ENCODE measurements around the gene ARL15.

ARL15 gene

DNA sequence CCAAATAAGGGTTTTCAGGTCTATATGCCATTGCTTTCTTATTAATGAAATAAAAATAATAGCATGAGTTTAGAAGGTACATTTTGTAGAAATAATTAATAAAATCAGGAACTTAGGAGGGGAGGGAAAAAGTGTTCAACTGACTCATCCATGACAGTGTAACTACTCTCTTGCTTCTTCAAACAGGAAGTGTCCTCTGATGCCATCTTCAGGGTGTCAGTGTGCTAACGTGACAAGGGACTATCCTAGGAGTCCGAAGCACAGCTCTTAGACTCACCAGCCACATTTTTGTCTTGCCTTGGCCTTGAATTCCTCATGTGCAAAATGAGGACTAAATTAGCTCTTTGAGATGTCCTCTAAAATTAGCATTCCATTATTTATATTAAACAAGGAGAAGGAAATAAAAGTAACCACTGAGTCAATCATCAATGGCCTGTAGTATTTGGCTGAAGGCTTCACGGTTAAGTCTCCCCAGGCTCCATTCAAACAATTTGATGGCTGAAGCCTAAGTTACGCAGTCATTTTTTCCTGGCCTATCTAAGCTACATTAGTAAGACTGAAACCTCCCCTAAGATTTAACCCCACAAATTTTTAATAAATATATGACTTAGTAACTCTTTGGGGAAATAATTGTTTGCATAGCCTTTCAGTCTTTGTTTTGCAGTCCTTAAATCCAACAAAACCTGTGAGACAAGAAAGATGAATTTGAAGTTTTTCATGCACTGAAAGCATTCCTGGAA, 151.1 kb downstream of the ARL15 start:
- no peak overlapping the region for H3K27ac ChIP-seq (ENCODE audit: low read length)
- H3K9ac ChIP-seq (ENCODE audit: low read depth, low read length): no peak overlapping the region
- no peak overlapping the region for H3K4me3 ChIP-seq (ENCODE audit: low read length)
- H3K36me3 ChIP-seq (ENCODE audit: insufficient read depth, low read depth, low read length): no peaks in the 10 kb centered on the region
- H3K9me3 ChIP-seq (ENCODE audit: insufficient read depth, low read depth, low read length): no peaks in the 10 kb centered on the region
- H3K4me1 ChIP-seq (ENCODE audit: insufficient read depth, low read length): no peaks in the 10 kb centered on the region
- H3K27me3 ChIP-seq (ENCODE audit: insufficient read depth, low read length): no peaks in the 10 kb centered on the region

DNA sequence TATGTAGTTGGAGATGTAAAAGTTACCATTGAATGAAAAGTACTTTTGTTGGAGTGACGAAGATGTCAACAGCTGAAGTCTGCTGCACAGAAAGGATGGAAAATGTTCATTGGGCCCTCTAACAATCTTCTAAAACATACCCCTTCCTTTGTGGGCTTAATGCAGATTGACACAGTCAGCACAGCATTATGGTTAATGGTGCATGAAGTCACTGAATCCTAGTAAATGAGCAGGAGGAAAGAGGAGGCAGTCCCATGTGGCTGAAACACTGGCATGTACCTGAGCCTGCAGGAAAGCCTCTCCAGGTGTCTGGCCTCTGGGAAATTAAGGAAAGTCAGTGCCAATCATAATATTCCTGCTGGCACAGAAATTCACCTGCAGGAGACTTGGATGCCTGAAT, 153.8 kb downstream of the ARL15 start:
- no peak overlapping the region for H3K9ac ChIP-seq (ENCODE audit: low read depth, low read length)
- H3K9me3 ChIP-seq (ENCODE audit: insufficient read depth, low read depth, low read length): no peaks in the 10 kb centered on the region
- no peaks in the 10 kb centered on the region for H3K4me1 ChIP-seq (ENCODE audit: insufficient read depth, low read length)
- no peaks in the 10 kb centered on the region for H3K27me3 ChIP-seq (ENCODE audit: insufficient read depth, low read length)
- H3K36me3 ChIP-seq (ENCODE audit: insufficient read depth, low read depth, low read length): no peaks in the 10 kb centered on the region
- no peak overlapping the region for H3K27ac ChIP-seq (ENCODE audit: low read length)
- H3K4me3 ChIP-seq (ENCODE audit: low read length): no peak overlapping the region

DNA sequence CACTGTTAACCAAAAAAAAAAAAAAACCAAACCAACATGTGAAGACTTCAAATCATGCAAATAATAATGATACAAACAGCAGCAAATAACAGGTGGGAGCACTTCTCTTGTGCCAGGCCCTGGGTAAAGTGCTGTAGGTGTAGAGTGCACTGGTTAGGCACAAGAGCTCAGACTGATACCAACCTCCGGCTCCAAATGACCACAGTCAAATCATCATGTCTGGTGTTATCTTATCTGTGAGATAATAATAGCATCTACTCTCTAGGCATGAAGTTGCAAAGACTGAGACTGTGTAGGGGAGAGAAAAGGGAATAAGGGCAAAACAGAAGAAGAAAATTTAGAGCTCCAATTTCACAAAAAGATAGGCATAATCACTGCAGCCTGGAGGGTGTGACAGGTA, 159.5 kb downstream of the ARL15 start:
- H3K9me3 ChIP-seq (ENCODE audit: insufficient read depth, low read depth, low read length): no peaks in the 10 kb centered on the region

DNA sequence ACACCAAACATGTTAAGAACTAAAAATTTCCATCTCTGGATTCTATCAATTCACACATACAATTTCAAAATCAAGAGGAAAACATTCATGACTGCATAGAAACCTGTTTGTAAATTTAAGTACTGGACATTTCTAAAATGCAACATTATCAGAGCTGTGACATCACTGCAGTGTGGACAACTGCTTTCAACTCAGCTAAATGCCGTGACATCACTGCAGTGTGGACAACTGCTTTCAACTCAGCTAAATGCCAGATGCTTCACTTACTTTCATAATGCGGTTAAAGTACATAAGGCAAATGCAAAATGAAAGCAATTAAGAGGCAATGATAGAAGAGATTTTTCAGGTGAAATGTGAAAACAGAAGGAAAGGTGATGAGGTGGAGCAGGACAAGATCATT, 161.5 kb downstream of the ARL15 start:
- no peak overlapping the region for H3K4me3 ChIP-seq (ENCODE audit: low read length)
- H3K9me3 ChIP-seq (ENCODE audit: insufficient read depth, low read depth, low read length): no peaks in the 10 kb centered on the region
- H3K4me1 ChIP-seq (ENCODE audit: insufficient read depth, low read length): 0 out of 2 replicates have a peak, but pooled peaks cover 4% of the 10 kb centered on the region
- no peak overlapping the region for H3K9ac ChIP-seq (ENCODE audit: low read depth, low read length)
- H3K27ac ChIP-seq (ENCODE audit: low read length): no peak overlapping the region
- no peaks in the 10 kb centered on the region for H3K27me3 ChIP-seq (ENCODE audit: insufficient read depth, low read length)
- no peaks in the 10 kb centered on the region for H3K36me3 ChIP-seq (ENCODE audit: insufficient read depth, low read depth, low read length)

More for the DNA sequence above, 159.5 kb downstream of the ARL15 start:
- no peaks in the 10 kb centered on the region for H3K27me3 ChIP-seq (ENCODE audit: insufficient read depth, low read length)
- no peak overlapping the region for H3K4me3 ChIP-seq (ENCODE audit: low read length)
- H3K36me3 ChIP-seq (ENCODE audit: insufficient read depth, low read depth, low read length): no peaks in the 10 kb centered on the region
- no peak overlapping the region for H3K9ac ChIP-seq (ENCODE audit: low read depth, low read length)
- 0 out of 2 replicates have a peak, but pooled peaks cover 4% of the 10 kb centered on the region for H3K4me1 ChIP-seq (ENCODE audit: insufficient read depth, low read length)
- H3K27ac ChIP-seq (ENCODE audit: low read length): no peak overlapping the region

DNA sequence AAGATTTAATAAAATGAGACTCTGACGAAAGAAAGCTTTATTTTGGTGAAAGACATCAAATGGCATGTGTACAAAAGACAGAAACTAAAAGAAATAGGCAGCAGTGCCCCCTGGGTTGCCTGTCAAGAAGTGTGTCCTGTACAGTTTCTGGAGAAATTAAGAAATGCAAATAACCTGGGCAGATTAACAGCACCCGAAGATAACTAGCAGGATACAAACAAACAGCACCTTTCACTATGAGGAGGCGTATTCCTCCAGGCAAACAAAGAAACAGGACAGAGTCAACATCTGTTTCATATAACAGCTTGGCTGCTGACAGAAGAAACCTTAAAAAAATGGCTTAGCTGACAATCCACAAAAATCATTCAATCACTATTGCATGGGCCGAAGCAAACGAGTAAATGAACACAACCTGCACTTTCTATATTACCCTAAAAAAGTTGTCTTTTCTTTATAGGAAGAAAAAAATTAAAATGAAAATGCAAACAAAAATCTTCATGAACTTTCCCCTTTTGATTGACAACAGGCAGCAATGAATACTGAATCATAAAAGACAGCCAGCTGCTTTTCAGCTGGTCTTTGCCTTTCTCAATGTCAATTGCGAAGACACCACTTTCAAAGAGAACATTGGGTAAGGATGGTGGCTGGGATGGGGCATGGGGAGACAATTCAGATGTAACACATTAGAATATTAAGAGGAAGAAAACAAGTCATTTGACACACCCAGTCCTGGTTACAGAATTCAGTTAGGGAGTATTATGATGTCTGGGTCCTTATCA, 162.1 kb downstream of the ARL15 start:
- H3K36me3 ChIP-seq (ENCODE audit: insufficient read depth, low read depth, low read length): no peaks in the 10 kb centered on the region
- H3K27ac ChIP-seq (ENCODE audit: low read length): no peak overlapping the region
- no peak overlapping the region for H3K4me3 ChIP-seq (ENCODE audit: low read length)
- H3K4me1 ChIP-seq (ENCODE audit: insufficient read depth, low read length): 0 out of 2 replicates have a peak, but pooled peaks cover 4% of the 10 kb centered on the region
- H3K9me3 ChIP-seq (ENCODE audit: insufficient read depth, low read depth, low read length): no peaks in the 10 kb centered on the region
- H3K27me3 ChIP-seq (ENCODE audit: insufficient read depth, low read length): no peaks in the 10 kb centered on the region
- no peak overlapping the region for H3K9ac ChIP-seq (ENCODE audit: low read depth, low read length)

DNA sequence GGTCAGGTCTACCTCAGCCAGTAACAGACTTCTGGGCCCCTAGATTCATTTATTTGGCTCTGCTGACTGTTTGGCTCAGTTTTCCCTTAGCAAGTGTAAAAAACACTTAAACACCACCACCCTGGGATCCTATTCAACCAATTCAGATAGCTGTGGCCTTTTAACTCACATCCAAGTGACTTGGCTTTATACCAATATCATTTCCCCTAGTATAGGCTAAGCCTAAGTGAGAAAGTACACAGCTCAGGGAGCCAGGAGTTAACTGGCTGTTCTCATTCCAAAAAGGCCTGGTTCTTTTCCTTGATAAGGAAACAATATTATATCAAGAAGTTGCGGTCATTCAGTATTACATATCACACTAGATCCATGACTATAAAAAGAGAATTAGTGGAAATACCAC, 163.5 kb downstream of the ARL15 start:
- no peaks in the 10 kb centered on the region for H3K9me3 ChIP-seq (ENCODE audit: insufficient read depth, low read depth, low read length)
- no peak overlapping the region for H3K27ac ChIP-seq (ENCODE audit: low read length)
- H3K27me3 ChIP-seq (ENCODE audit: insufficient read depth, low read length): no peaks in the 10 kb centered on the region
- H3K4me1 ChIP-seq (ENCODE audit: insufficient read depth, low read length): 0 out of 2 replicates have a peak, but pooled peaks cover 4% of the 10 kb centered on the region
- H3K4me3 ChIP-seq (ENCODE audit: low read length): no peak overlapping the region
- H3K36me3 ChIP-seq (ENCODE audit: insufficient read depth, low read depth, low read length): no peaks in the 10 kb centered on the region
- H3K9ac ChIP-seq (ENCODE audit: low read depth, low read length): no peak overlapping the region

DNA sequence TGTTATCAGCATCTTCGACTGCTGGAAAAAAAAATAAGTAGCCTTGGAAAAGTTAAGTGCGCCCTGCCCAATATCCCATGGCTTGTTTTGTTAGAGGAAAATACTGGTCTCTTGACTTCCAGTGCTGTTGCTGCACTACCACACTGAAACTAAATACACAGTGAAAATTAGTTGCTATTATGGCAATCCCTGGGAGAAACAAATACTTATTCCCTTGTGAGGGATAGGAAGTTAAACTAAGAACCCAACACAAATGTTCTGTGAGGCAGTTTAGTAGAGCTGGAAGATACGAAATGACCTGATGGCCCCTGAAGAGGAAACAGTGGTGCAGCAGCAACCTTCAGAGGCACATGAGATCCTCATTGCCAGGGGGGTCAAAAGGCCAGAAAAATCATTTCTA, 164.0 kb downstream of the ARL15 start:
- H3K27ac ChIP-seq (ENCODE audit: low read length): no peak overlapping the region
- no peaks in the 10 kb centered on the region for H3K36me3 ChIP-seq (ENCODE audit: insufficient read depth, low read depth, low read length)
- H3K4me3 ChIP-seq (ENCODE audit: low read length): no peak overlapping the region
- 0 out of 2 replicates have a peak, but pooled peaks cover 4% of the 10 kb centered on the region for H3K4me1 ChIP-seq (ENCODE audit: insufficient read depth, low read length)
- H3K9me3 ChIP-seq (ENCODE audit: insufficient read depth, low read depth, low read length): no peaks in the 10 kb centered on the region
- no peak overlapping the region for H3K9ac ChIP-seq (ENCODE audit: low read depth, low read length)
- H3K27me3 ChIP-seq (ENCODE audit: insufficient read depth, low read length): no peaks in the 10 kb centered on the region

DNA sequence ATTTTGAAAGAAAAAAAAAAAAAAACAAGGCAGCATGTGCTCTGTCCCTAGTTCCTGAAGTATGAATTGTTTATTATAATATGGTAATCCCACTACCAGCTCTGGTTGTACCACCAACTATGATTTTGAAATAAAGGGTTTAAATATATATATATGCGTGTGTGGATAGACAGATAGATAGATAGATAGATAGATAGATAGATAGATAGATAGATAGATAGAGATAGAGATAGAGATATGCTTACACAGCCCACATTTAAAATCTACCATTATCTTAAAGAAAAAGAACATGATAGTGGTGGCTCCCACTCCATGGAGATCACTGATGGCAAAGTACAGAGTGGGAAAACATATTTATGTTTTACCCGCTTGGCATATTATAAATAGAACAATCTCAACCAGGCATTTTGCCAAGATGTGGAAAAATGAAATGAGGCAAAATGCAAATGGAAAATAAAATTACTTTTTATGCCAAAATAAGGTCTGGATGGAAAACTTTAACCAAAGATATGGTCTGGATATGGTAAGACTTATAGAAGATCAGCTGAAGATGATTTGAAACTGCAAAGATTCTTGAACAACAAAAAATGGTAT, 170.0 kb downstream of the ARL15 start:
- no peak overlapping the region for H3K9ac ChIP-seq (ENCODE audit: low read depth, low read length)
- H3K4me3 ChIP-seq (ENCODE audit: low read length): no peak overlapping the region
- no peaks in the 10 kb centered on the region for H3K36me3 ChIP-seq (ENCODE audit: insufficient read depth, low read depth, low read length)
- no peaks in the 10 kb centered on the region for H3K27me3 ChIP-seq (ENCODE audit: insufficient read depth, low read length)
- no peak overlapping the region for H3K27ac ChIP-seq (ENCODE audit: low read length)
- no peaks in the 10 kb centered on the region for H3K9me3 ChIP-seq (ENCODE audit: insufficient read depth, low read depth, low read length)
- no peaks in the 10 kb centered on the region for H3K4me1 ChIP-seq (ENCODE audit: insufficient read depth, low read length)

GRCh38 chr5:54136516-54137440, 173.6 kb downstream of the ARL15 start:
- no peaks in the 10 kb centered on the region for H3K36me3 ChIP-seq (ENCODE audit: insufficient read depth, low read depth, low read length)
- H3K27me3 ChIP-seq (ENCODE audit: insufficient read depth, low read length): no peaks in the 10 kb centered on the region
- H3K4me1 ChIP-seq (ENCODE audit: insufficient read depth, low read length): no peaks in the 10 kb centered on the region
- H3K27ac ChIP-seq (ENCODE audit: low read length): no peak overlapping the region
- no peak overlapping the region for H3K9ac ChIP-seq (ENCODE audit: low read depth, low read length)
- no peaks in the 10 kb centered on the region for H3K9me3 ChIP-seq (ENCODE audit: insufficient read depth, low read depth, low read length)
- no peak overlapping the region for H3K4me3 ChIP-seq (ENCODE audit: low read length)

- H3K27me3 ChIP-seq (ENCODE audit: insufficient read depth, low read length): no peaks in the 10 kb centered on the region
- no peaks in the 10 kb centered on the region for H3K9me3 ChIP-seq (ENCODE audit: insufficient read depth, low read depth, low read length)
- H3K27ac ChIP-seq (ENCODE audit: low read length): no peak overlapping the region
- H3K9ac ChIP-seq (ENCODE audit: low read depth, low read length): no peak overlapping the region
- no peaks in the 10 kb centered on the region for H3K36me3 ChIP-seq (ENCODE audit: insufficient read depth, low read depth, low read length)
- H3K4me1 ChIP-seq (ENCODE audit: insufficient read depth, low read length): no peaks in the 10 kb centered on the region
- H3K4me3 ChIP-seq (ENCODE audit: low read length): no peak overlapping the region
Observed at GRCh38 chr5:54135042-54135441, 175.3 kb downstream of the ARL15 start.

GRCh38 chr5:54133917-54134316, 176.5 kb downstream of the ARL15 start:
- H3K4me1 ChIP-seq (ENCODE audit: insufficient read depth, low read length): no peaks in the 10 kb centered on the region
- no peak overlapping the region for H3K27ac ChIP-seq (ENCODE audit: low read length)
- no peak overlapping the region for H3K9ac ChIP-seq (ENCODE audit: low read depth, low read length)
- H3K36me3 ChIP-seq (ENCODE audit: insufficient read depth, low read depth, low read length): no peaks in the 10 kb centered on the region
- no peak overlapping the region for H3K4me3 ChIP-seq (ENCODE audit: low read length)
- H3K9me3 ChIP-seq (ENCODE audit: insufficient read depth, low read depth, low read length): no peaks in the 10 kb centered on the region
- H3K27me3 ChIP-seq (ENCODE audit: insufficient read depth, low read length): no peaks in the 10 kb centered on the region

All from iPS-20b (cell line).